C1 segment of cervical spinal cord (tissue), 14 donors: ENCODE measurements around the gene TWIST2.

Source experiments
- DNase-seq, 14 donors: peaks; one replicate each; lab custom pipeline; 2025; lab: John Stamatoyannopoulos, UW

The TWIST2 gene

GRCh38 chr2:238847841-238848690 is at the start of gene TWIST2:
Gene TWIST2, plus strand, starts transcription at chr2:238848085. Its CDS starts 131 bp downstream, at chr2:238848216.
- DNase-seq, result peak in 4 of 14 donors; percentile 12 to 32 (median 24)

DNA sequence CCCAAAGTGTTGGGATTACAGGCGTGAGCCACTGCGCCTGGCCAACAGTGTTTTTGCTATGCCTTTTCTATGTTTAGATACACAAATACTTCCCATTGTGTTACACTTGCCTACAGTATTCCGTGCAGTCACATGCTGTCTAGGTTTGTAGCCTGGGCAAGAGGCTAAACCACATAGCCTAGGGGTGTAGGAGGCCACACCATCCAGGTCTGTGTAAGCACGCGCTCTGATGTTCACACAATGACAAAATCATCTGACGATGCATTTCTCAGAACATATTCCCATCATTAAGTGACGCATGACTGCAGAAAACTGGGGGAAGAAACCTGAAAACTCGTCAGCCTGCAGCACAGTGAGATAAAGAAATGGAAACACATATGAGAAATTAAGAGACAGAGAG is 46.1 kb upstream of the TWIST2 start:
- no peak for DNase-seq

DNA sequence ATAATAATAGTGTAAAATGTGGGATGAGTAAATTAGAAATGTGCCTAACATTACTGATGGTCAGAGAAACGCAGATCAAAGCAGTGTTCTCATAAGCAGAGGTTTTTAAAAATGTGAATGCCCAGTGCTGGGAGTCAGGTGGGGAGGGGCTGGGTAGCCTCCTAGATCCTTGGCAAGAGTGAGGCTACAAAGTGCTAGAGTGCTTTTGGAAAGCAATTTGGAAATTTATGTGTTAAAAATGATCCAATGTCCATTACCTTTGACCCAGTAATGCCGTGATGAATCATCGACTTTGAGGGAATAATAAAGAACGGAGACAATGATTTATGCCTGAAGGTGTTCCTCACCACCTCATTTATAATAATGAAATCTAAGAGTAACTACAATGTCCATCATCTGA is 44.9 kb upstream of the TWIST2 start:
- DNase-seq, result no peak

GRCh38 chr2:238803996-238804870 is 43.7 kb upstream of the TWIST2 start:
- no peak for DNase-seq

DNA sequence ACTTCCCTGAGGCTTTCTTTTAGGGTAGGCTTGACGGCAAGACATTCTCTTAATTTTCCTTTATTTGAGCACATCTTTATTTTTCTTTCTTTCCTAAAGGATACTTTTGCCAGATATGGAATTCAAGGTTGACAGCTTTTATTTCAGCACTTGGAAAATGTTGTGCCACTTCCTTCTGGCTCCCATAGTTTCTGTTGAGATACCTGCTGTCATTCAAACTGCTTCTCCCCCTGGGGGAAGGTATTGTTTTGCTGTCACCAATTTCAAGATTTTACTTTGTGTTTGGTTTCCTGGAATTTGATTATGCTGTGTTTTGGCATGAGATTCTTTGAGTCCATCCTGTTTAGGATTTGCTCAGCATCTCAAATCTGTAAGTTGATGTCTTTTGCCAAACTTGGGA is 39.1 kb upstream of the TWIST2 start:
- DNase-seq, result no peak

DNA sequence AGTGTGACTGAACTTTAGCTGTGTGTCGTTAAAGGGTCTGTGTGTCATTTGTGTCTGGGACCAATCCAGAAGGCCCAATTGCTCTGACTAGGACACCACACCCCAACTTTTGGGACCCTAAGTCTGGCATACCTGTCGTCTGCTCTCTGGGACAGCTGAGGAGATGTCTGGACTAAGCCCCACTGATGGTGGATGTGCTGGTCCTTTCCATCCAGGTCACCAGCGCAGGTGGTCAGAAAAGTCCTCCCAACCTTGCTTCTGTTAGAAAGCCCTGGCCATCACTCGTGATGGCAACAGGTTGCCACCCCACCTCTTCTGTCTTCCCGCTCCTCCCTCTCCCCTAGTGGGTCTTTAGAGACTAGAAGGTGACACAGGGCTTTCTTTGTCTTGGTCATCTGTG is 37.6 kb upstream of the TWIST2 start:
- DNase-seq, result no peak

- DNase-seq, result no peak
Measured at GRCh38 chr2:238811293-238811692, 36.6 kb upstream of the TWIST2 start.

DNA sequence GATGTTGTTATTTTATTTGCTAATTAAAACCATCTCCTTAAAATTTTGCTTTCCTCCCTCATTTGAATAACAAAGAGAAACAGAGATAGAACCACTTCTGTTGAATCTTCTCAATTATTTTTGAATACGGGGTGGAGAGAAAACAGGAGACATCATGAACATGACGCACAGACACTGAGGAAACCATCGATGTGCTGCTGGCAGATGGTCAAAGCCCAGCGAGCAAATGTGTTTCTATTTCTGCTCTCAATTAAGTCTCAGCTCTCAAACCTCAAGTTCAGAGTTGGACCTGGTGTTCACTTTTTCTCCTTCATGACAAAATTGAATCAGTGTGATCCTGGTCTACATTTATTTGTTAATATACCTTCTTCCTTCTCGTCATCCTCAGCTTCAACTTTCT is 36.1 kb upstream of the TWIST2 start:
- DNase-seq, result no peak

DNA sequence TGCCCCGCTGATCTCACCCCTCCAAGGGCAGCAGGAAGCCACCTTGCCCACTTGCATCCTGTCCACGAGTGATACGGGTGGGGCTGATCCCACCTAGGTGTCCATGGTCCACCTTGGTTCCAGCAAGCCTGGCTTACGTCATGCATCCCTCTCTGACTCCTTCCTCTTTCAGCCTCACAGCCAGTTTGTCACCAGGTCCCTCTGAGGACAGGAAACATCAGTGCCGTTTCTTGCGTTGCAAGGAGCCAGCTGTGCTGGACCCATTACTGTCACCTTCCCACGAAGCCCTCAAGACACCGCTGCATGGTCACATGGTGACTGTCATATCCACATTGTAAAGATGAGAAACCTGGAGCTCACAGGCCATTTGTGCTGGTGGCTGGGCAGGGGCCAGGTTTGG is 34.8 kb upstream of the TWIST2 start:
- no peak for DNase-seq

DNA sequence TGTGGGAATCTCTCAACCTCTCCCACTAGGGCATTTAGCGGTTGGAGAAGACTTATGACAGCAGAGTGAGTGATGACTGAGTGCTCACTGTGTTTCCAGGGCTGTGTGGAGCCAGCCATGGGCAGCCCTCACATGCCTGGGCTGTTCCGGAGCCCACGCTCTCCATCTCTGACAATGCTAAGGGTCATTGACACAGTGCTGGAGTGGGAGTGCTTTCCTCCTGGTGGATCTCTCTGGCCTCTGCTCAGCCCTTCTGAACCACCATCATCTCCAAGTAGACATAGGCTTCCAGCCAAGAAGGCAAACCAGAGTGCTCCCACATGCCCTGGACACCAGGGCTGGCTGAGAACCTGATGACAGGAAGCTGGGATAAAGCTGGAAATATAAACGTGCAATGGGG is 33.1 kb upstream of the TWIST2 start:
- no peak for DNase-seq

- no peak for DNase-seq
Measured at GRCh38 chr2:238816291-238816690, 31.6 kb upstream of the TWIST2 start.

GRCh38 chr2:238817382-238817781 is 30.5 kb upstream of the TWIST2 start:
- no peak for DNase-seq

DNA sequence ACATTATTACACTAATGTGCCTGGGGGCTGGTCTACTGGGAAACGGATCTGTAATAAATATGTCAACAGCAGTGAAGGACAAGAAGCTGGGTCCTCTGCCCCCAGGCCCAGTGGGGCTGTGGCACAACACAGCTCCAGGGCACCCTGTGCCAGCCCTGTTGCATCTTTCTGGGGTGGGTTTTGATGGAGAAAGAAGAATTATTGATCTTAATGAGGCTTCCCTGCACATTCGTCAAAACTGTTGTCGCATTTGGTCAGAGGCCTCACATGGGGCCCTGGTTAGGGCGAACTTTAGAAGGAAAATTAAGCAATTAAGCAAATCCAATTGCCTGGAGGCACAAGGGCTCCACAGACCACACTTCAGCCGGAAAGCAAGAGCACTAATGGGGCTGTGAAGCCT is 30.0 kb upstream of the TWIST2 start:
- no peak for DNase-seq

- no peak for DNase-seq
Measured at GRCh38 chr2:238818561-238818960, 29.3 kb upstream of the TWIST2 start.

DNA sequence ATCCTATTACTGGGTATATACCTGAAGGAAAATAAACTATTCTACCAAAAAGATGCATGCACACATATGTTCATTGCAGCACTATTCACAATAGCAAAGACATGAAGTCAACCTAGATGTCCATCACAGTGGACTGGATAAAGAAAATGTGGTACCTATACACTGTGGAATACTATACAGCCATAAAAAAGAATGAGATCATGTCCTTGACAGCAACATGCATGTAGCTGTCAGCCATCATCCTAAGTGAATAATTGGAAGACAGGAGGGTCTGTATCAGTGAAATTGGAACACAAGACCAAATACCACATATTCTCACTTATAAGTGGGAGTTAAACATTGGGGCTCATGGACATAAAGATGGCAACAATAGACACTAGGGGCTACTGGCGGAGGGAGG is 27.7 kb upstream of the TWIST2 start:
- DNase-seq, result no peak

- DNase-seq, result no peak
Measured at GRCh38 chr2:238820916-238821315, 27.0 kb upstream of the TWIST2 start.

DNA sequence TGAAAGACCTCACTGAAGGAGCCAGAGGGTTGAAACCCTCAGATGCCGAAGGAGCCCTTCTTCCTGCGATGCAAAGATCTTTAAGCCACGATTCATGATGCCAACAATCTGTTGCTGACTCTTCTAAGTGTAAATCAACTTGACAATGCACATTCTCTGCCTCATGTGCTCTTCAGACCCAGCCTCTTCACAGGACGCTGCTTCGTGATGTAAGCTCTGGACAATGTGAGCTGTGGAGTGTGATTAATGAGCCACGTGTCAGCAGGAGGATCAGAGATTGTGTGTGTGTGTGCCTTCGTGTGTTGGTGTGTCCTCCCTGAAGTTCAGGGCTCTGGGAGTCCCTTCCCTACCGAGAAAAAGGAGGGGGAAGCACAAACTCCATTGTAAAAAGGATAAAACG is 26.5 kb upstream of the TWIST2 start:
- no peak for DNase-seq

DNA sequence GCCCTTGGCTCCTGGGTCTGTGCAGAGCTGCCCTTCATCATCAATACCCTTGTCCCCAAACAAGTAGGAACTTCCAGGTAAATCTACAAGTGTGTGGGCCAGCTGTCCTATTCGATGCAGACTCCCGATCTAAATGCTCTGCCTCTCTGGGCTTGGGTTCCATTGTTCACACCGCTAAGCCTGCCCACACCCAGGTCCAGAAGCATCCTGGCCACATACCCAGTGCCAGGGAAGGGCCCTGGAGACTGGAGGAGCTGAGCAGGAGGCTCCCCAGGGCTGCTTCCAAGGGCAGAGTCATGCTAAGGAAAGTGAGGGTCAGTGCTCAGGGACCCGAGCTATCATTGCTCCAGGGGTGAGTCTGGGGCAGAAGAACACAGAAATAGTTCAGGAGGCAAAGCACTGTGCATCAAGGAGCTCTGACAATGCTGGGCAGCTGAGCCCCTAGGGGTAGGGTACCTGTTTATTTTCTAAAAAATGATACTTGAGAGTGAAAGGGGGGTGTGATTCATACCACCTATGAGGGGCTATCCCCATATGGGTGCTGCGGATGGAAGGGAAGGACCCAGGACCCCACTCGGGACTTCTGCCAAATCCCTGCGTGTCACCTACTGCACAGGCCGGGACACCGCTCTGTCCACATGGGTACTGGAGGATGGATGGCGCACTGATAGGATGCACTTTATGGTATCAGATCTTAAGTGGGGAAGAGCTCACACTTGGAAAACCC is 25.8 kb upstream of the TWIST2 start:
- DNase-seq, result no peak

- no peak for DNase-seq
Measured at GRCh38 chr2:238822955-238823354, 24.9 kb upstream of the TWIST2 start.

GRCh38 chr2:238831177-238831576 is 16.7 kb upstream of the TWIST2 start:
- no peak for DNase-seq

- DNase-seq, result no peak
Measured at GRCh38 chr2:238834982-238835381, 12.9 kb upstream of the TWIST2 start.

DNA sequence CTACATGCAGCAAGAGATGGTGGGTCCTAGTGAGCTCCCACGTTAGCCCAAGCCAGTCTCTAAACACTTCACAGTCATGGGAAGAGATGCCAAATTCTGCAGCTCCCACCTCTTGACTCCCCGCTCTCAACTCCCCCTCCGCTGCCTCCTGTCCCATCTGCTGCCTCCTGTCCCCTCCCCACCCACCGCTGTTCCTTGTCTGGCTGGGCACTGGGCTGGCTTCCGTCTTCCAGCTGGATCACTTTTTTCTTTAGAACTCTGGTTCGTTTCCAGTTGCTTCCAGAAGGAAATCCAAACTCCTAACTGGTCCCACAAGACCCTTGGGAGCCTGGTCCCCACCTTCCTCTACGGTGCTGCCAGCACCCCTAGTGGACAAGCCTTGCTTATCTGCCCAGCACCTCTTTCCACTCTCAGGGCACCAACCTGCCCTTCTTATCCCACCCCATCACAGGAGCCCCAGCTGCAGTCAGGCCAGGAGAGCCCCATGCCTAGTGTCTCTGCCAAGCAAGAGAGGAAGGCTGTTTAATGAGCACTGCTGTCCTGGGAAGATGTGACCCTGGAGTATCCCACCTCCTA is 12.1 kb upstream of the TWIST2 start:
- DNase-seq, result no peak
